Fibroblast of skin of right biceps (primary cell): ENCODE measurements around the gene PTGIR.

Experiments used
- DNase-seq: peaks from one replicate; pipeline ENCODE4 v3.0.0-alpha.2; 2013

Gene PTGIR, protein sequence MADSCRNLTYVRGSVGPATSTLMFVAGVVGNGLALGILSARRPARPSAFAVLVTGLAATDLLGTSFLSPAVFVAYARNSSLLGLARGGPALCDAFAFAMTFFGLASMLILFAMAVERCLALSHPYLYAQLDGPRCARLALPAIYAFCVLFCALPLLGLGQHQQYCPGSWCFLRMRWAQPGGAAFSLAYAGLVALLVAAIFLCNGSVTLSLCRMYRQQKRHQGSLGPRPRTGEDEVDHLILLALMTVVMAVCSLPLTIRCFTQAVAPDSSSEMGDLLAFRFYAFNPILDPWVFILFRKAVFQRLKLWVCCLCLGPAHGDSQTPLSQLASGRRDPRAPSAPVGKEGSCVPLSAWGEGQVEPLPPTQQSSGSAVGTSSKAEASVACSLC

GRCh38 chr19:46624958-46625661 lies at the start of gene PTGIR:
Gene PTGIR, minus strand, starts transcription at chr19:46625089. Its CDS starts 864 bp downstream, at chr19:46624225.
- DNase-seq: peak; percentile 85

GRCh38 chr19:46670813-46671212 lies 45.9 kb upstream of the PTGIR start:
- DNase-seq: peak; percentile 67

DNA sequence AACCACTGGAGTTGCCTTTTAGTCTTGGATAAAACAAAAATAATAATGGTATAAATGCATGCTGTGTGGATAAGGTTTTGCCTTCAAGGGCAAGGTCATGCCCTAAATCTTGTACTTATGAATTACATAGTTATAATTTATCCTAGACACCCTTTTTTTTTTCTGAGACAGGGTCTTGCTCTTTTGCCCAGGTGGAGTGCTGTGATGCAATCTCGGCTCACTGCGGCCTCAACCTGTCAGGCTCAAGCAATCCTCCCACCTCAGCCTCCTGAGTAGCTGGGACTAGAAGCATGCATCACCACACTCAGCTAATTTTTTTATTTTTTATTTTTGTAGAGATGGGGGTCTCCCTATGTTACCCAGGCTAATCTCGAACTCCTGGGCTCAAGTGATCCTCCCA lies 43.8 kb upstream of the PTGIR start:
- no peak for DNase-seq

GRCh38 chr19:46665072-46665471 lies 40.2 kb upstream of the PTGIR start:
- DNase-seq: no peak

GRCh38 chr19:46661735-46662592 lies 37.1 kb upstream of the PTGIR start:
- peak; percentile 87 for DNase-seq

GRCh38 chr19:46661020-46661731 lies 36.3 kb upstream of the PTGIR start, which contains the start of gene DACT3:
Gene DACT3, minus strand, starts transcription at chr19:46661182. Its CDS starts 118 bp downstream, at chr19:46661064.
- peak; percentile 100 for DNase-seq

- DNase-seq: peak; percentile 8
These were observed 35.7 kb upstream of the PTGIR start for GRCh38 chr19:46660551-46661019.

- peak; percentile 61 for DNase-seq
These were observed 35.2 kb upstream of the PTGIR start for GRCh38 chr19:46660008-46660517.

DNA sequence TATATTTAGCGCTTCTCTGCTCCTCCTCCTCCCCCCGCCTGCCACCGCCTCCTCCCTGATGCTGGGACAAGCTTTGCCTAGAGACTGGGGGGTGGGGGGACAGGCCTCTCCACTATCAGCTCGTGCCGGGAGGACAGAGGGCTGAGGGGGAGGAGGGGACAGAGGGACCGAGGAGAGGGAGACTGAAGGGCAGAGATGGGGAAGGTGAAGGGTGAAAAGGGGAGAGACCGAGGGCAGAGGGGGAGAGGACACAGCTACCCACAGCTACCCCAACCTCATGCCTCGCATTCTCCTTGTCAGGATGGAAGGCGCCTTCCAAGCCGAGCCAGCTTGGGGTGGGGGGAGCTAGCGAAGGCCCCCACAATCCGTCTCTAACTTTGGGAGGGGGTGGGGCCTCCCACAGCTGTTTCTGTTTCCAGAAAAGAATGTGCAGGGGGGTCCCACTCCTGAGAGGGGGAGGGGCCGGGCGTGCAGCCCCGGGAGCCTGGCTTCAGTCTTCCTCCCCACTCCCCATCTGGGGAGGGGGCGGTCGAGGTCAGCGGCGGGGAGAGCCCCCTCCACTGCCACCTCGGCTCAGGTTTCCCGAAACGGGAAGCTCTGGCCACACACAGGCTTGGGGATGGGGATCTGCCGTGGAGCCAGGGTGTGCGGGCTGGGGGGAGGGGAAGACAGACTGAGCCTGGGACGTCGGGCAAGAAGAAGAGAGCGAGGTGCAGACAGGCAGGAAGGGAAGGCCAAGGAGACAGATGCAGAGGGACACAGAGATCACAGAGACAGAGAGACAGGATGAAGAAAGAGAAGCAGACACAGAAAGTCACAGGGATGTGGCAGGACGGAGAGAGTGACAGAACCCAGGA lies 34.5 kb upstream of the PTGIR start:
- peak; percentile 70 for DNase-seq

- DNase-seq: no peak
These were observed 31.7 kb upstream of the PTGIR start for GRCh38 chr19:46656541-46656940.

DNA sequence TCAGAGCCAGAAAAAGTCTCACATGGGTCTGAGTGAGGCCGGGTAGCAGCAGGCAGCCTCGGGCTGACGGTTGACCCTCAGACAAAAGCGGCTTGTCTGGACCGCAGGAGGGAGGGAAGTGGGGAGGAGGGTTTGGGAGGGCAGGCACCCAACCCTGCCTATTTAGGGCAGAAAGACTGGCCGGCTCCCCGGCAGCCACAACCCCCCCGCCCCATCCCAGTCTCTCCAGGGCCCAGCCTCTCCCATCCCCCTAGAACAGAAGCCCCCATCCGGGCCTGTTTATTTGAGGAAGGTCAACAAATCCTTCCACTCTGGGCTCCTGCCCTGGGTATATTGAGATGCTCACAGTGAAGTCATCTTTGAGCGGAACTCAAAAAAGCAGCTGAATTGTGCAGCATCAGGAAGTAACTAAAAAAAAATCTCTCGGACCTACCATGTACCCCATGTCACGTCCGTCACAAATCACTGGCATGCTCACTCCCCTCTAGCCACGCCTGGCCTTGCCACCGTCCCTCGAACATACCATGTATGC lies 29.8 kb upstream of the PTGIR start:
- DNase-seq: no peak

DNA sequence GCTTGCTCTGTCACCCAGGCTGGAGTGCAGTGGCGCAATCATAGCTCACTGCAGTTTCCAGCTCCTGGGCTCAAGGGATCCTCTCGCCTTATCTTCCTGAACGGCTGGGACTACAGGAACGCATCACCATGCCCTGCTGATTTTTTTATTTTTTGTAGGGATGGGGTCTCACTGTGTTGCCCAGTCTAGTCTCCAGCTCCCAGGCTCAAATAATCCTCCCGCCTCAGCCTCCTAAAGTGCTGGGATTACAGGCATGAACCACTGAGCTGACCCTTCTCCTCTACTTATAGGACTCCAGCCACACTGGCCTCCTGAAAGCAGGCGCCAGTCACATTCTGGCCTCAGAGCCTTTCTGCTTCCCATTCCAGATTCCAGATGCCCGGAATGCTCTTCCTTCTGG lies 25.6 kb upstream of the PTGIR start:
- no peak for DNase-seq

DNA sequence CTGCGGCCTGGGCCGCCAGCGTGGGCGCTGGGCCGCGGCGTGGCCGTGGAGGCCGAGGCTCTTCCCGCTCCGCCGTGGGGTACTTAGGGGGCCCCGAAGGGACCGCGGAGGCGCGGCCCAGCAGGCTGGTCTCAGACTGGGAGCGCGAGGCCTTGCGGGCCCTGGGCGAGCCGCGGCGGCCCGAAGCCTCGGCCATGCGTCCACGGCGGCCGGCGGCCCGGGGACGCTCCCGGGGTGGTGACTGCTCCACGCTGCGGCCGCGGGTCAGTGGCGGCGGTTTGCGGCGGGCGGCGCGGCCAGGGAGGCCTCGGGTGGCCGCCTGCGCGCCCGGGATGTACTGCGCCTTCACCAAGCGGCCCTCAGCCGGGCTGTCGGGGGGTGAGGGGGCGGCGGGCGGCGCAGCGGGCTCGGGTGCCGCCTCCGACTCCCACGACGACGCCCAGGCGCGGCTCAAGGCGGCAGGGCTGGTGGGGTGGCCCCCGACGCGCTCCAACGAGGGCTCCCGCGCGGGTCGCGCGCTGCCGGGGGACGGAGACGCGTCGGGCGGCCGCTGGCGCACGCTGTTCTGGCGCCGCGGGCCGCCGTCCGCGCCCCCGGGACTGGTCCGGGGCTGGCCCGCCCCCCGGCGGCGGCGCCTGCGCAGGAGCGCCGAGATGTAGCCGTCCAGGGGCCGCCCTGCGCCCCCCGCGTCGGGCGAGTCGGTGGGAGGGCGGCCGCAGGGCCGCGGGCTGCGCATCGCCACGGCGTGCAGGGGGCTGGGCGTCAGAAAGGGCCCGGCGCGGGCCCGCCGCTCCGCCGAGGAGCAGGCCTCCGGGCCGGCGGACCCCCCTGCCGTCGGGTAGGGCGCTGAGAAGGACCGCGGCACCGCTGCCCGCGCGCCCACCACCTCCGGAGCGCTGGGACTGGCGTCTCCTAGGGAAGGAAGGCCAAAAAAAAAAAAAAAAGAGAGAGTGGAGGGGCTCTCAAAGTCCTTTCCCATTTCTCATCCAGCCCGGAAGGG lies 24.4 kb upstream of the PTGIR start:
- no peak for DNase-seq

DNA sequence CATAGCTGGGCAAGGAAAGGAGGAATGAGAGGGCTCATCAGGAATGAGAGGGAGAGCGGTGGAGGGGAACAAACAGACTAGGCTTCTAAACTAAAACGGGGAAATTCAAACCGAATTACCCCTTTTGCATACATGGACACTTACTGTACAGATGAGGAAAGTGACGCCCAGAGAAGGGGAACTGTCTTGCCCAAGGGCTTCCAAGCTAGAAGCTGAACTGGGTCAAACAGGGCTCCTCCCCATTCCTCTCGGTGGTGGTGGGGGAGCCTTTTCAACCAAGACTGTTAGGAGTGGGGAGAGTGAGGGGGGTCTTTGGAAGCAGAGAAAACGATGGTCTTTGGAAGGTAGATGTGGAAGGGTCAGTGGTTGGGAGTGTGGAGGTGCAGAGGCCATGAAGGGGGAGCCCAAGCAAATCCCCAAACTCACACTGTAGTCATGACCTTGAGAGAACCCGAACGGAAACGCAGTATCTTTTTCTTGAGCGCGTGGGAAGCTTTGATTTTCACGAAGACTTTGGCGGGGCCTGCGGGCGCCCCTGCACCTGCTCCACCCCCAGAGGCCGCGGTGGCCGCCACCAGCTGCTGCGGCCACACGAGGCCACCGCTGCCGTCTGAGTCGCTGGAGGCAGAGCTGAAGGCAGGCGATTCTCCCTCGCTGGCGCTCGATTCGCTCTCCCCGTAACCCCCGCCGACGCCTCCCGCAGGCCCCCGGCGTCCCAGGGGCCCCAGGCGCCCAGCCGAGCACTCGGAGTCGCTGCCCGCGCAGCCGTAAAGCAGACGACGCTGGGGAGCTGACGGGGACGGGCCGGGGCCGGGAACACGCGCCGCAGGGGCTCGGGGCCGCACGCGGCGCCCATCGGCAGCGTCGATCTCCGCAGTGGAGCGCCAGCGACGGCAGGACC lies 23.4 kb upstream of the PTGIR start:
- no peak for DNase-seq

DNA sequence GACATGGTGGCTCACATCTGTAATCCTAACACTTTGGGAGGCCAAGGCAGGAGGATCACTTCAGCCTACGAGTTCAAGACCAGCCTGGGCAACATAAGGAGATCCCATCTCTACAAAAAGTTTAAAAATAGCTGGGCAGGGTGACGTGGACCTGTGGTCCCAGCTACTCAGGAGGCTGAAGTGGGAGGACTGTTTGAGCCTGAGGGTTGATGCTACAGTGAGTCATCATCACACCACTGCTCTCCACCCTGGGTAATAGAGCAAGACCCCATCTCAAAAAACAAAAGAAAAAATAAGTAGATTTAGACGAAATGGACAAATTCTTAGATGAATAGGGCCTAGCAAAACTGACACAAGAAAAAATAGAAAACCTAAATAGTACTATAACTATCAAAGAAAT lies 21.5 kb upstream of the PTGIR start:
- no peak for DNase-seq

GRCh38 chr19:46644720-46645119 lies 19.8 kb upstream of the PTGIR start:
- DNase-seq: no peak

GRCh38 chr19:46640656-46641055 lies 15.8 kb upstream of the PTGIR start:
- no peak for DNase-seq
